Pancreas (tissue), 10 donors: ENCODE results near the gene CD163L1. TPM values are rescaled to one million over a fixed set of nuclear protein-coding genes. Genes with fewer than 3 reads are reported as not detected.
A peak's percentile ranks its signal among the peaks of the same experiment; 100 is the strongest.

ENCODE experiments used
- ATAC-seq, 4 donors: fragments of 200-7000 bp; cut with Tn5 transposase; one replicate each; pipeline versions ENCODE4 v1.8.0 to v1.9.1; 2020; ENCODE audit warnings: mild to moderate bottlenecking in 4 of 4, moderate library complexity in 4 of 4
- DNase-seq, 6 donors: peaks; one replicate each; pipeline ENCODE4 v3.0.0-alpha.2; 2020
- FAIRE-seq: peaks from 2 replicates; lab custom pipeline; 2012; peaks lifted over from hg19 to GRCh38; lab: Jason Lieb, UNC
- H3K27ac ChIP-seq, 4 donors: fragments of 200-600 bp; sonication (generic); 1 replicate in 3 of 4; 2 replicates in 1 of 4; pipeline versions ENCODE4 v1.5.0 to v1.8.0; 2020
- H3K27me3 ChIP-seq, 4 donors: fragments of 200-600 bp; one replicate each; pipeline ENCODE4 v1.8.0; 2021
- H3K36me3 ChIP-seq, 3 donors: fragments of 200-600 bp; sonication (generic) in 1 of 3; one replicate each; pipeline versions ENCODE4 v1.5.0 to v1.8.0; 2020 to 2021
- H3K4me1 ChIP-seq, 3 donors: fragments of 200-600 bp; one replicate each; pipeline ENCODE4 v1.8.0; 2021
- H3K4me3 ChIP-seq, 4 donors: fragments of 200-600 bp; sonication (generic) in 2 of 4; one replicate each; pipeline versions ENCODE4 v1.5.0 to v1.8.0; 2020 to 2021
- H3K9me3 ChIP-seq, 4 donors: fragments of 200-600 bp; one replicate each; pipeline ENCODE4 v1.8.0; 2021
- WGBS, 2 donors: extraction: QIAGEN DNeasy Blood & Tissue Kit; methylation state at CpG; one replicate each; pipeline ENCODE4 v1.1.7; 2013; 5-methylcytosine and 5-hydroxymethylcytosine counted together
- intact Hi-C, 3 donors: fragments of 100-400 bp; cut with DNase I; formaldehyde crosslinking; loops; one replicate each; pipeline versions ENCODE4 v1.11.1 to v1.14.2; 2022
- polyA plus RNA-seq, 2 donors: library from polyadenylated mRNA; stranded (reverse); fragments of 200-250 nt; gene quantifications; one replicate each; pipeline ENCODE4 v1.2.3, GENCODE V29; 2013
- total RNA-seq, 6 donors: library from RNA; stranded (reverse); fragmentation: NEBNext Ultra II Directional in 4 of 6; extraction: Animal tissue kit (Norgen Biotek cat#: 25700) in 4 of 6; gene quantifications; one replicate each; pipeline versions ENCODE4 v1.2.1 to v1.2.4, GENCODE V29; 2021 to 2023
- TF ChIP-seq, protein P1 (sequence below), 4 donors: fragments of 200-600 bp; sonication (generic) in 3 of 4; IDR thresholded peaks; one replicate each; pipeline versions ENCODE4 v1.5.0 to v1.8.0; 2021; ENCODE audit warnings: antibody characterized with exemption in 4 of 4
- donor health status: healthy with polysubstance abuse.
- donor health status: DM: no; HTN: no; CAD: no; lungs with moderate emphysema.
- donor health status: DM: no; HTN: no; CAD: no.
- donor health status: control.
- donor health status: control.
- donor health status: Bipolar disorder and iron deficiency.
- donor health status: DM: yes; HTN: yes; CAD: no.
- donor health status: DM: no; HTN: no; CAD: no.
- donor health status: DM: no; HTN: no; CAD: no.
- donor health status: DM: yes; HTN: yes; CAD: no.

CD163L1 gene
- total RNA-seq: 1 to 10 TPM in 5 of 6 donors, under 1 TPM in 1; 0.43 to 3.8 (median 1.2) TPM
- 1 to 10 TPM in 1 of 2 donors, under 1 TPM in 1; 0.54 to 1.6 TPM for polyA plus RNA-seq

DNA sequence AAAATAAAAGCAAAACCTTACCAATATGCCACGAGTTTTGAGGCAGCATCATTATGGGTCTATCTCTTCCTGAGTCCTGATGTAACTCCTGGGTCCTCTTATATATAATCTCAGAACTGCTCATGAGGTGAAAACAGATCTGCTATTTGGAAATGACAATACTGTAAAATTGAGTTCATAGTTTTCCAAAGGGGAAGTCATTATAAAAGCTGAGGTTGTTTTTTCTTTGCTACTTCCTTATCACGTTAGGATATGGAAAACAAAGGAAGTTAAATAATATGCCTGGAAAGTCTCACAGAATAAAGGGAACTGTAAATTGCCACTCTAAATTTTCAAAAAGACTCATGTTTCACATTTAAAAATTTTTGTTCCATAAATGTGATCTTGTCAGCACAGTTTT, at the start of gene CD163L1:
Gene CD163L1, minus strand, starts transcription at position 78 of the 400 bp plus-strand sequence. Its CDS starts 26 bp downstream, at position 52.
- FAIRE-seq (peak; percentile 66), ATAC-seq (peak in 1 of 4 donors; percentile 27)
- intact Hi-C loops: no loop called here

DNA sequence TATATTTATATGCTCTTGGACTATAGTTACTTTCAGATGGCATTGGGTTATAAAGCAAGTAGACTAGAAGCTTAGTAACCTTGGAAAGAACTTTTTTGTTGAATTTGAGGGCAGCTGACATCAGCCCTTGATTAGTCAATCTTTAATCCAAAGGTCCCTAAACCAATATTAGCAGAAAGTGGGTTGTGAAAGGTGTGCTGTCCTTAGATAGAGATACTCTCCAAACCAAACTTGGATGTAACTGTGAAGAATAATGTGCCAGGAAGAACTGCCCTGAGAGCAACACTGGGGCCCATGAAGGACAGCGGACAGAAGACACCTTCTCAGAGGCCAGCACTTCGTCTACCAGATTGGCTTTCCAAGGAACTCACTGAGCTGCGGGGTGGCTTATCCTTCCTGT, 49.1 kb upstream of the CD163L1 start:
- Histone ChIP-seq H3K9me3 (no peaks in the 10 kb centered on the region), H3K27ac (no peak overlapping the region), H3K36me3 (no peaks in the 10 kb centered on the region), H3K4me1 (no peaks in the 10 kb centered on the region), H3K27me3 (no peaks in the 10 kb centered on the region), H3K4me3 (no peak overlapping the region)
- ATAC-seq: no peak
- TF ChIP-seq, protein P1, sequence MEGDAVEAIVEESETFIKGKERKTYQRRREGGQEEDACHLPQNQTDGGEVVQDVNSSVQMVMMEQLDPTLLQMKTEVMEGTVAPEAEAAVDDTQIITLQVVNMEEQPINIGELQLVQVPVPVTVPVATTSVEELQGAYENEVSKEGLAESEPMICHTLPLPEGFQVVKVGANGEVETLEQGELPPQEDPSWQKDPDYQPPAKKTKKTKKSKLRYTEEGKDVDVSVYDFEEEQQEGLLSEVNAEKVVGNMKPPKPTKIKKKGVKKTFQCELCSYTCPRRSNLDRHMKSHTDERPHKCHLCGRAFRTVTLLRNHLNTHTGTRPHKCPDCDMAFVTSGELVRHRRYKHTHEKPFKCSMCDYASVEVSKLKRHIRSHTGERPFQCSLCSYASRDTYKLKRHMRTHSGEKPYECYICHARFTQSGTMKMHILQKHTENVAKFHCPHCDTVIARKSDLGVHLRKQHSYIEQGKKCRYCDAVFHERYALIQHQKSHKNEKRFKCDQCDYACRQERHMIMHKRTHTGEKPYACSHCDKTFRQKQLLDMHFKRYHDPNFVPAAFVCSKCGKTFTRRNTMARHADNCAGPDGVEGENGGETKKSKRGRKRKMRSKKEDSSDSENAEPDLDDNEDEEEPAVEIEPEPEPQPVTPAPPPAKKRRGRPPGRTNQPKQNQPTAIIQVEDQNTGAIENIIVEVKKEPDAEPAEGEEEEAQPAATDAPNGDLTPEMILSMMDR (IDR thresholded peaks at IDR 0.05): no peak
- WGBS, 2 donors: 76 to 83% methylated on average over 3 of the region's 3 CpGs
- intact Hi-C loops: no loop called here
- no peak for DNase-seq
- no peak for FAIRE-seq

More for the DNA sequence above, at the start of gene CD163L1:
- H3K4me1 ChIP-seq: no peaks in the 10 kb centered on the region
- H3K27ac ChIP-seq: no peak within 1 kb of the TSS
- TF ChIP-seq, protein P1 (IDR thresholded peaks at IDR 0.05): no peak
- H3K4me3 ChIP-seq: no peak within 1 kb of the TSS
- H3K27me3 ChIP-seq: no peaks in the 10 kb centered on the region
- DNase-seq: no peak
- H3K36me3 ChIP-seq: no peaks in the 10 kb centered on the region
- 30% methylated on average over 2 of the region's 2 CpGs for whole genome bisulfite sequencing, 2 donors
- H3K9me3 ChIP-seq: no peaks in the 10 kb centered on the region

DNA sequence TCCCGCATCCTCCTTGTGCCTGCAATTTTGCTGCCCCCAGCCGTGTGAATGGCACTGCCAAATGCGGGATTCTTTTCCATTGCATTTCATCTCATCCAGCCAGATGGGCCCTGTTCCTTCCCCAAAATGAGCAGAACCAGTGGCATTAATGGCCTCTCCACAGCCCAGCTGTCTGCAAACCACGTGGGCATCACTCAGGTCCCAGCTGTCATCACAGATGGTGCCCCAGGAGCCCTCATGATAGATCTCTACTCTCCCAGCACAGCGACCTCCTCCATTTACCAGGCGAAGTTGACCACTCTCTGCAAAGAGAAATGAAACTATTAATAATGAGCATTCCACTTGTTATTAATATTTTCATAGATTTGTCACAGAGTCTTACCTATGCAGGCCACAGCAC, 42.6 kb upstream of the CD163L1 start:
- WGBS, 2 donors: 72 to 76% methylated on average over 6 of the region's 6 CpGs
- Histone ChIP-seq H3K4me3 (no peak overlapping the region), H3K9me3 (no peaks in the 10 kb centered on the region), H3K4me1 (no peaks in the 10 kb centered on the region), H3K27ac (no peak overlapping the region), H3K27me3 (no peaks in the 10 kb centered on the region), H3K36me3 (no peaks in the 10 kb centered on the region)
- TF ChIP-seq, protein P1 (IDR thresholded peaks at IDR 0.05): no peak
- ATAC-seq (no peak), FAIRE-seq (no peak), DNase-seq (no peak)
- intact Hi-C loops: no loop called here

GRCh38 chr12:7485095-7485494, 41.1 kb upstream of the CD163L1 start:
- Histone ChIP-seq H3K27ac (no peak overlapping the region), H3K4me3 (no peak overlapping the region), H3K27me3 (no peaks in the 10 kb centered on the region), H3K9me3 (no peaks in the 10 kb centered on the region), H3K36me3 (no peaks in the 10 kb centered on the region), H3K4me1 (no peaks in the 10 kb centered on the region)
- ATAC-seq: no peak
- TF ChIP-seq, protein P1 (IDR thresholded peaks at IDR 0.05): no peak
- no peak for DNase-seq
- FAIRE-seq: no peak
- 51 to 62% methylated on average over 4 of the region's 4 CpGs for WGBS, 2 donors
- intact Hi-C loops: no loop called here

DNA sequence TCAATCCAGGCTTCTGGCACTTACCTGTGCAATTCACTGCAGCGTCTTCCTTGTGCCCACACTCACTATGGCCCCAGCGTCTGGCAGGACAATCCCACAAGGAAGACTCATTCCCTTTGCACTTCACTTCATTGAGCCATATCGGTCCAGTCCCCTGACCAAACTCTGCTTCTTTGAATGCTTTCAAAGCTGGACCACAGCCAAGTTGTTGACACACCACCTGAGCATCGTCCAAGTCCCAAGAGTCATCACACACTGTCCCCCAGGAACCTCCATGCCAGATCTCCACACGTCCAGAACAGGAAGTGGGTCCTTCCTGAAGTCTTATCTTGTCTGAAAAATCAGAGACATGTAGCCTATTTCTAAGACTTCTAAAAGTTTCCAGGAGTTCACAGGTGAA, 39.4 kb upstream of the CD163L1 start:
- intact Hi-C loops: no loop called here
- no peak overlapping the region for H3K27ac ChIP-seq
- no peaks in the 10 kb centered on the region for H3K36me3 ChIP-seq
- ATAC-seq (no peak), FAIRE-seq (no peak), DNase-seq (no peak)
- no peak overlapping the region for H3K4me3 ChIP-seq
- TF ChIP-seq, protein P1 (IDR thresholded peaks at IDR 0.05): no peak
- no peaks in the 10 kb centered on the region for H3K4me1 ChIP-seq
- WGBS, 2 donors: 57 to 60% methylated on average over 5 of the region's 5 CpGs
- H3K27me3 ChIP-seq: no peaks in the 10 kb centered on the region
- H3K9me3 ChIP-seq: no peaks in the 10 kb centered on the region
